Measurements from ENCODE around the gene HTR6. TPM values are rescaled to one million over a fixed set of nuclear protein-coding genes. Genes with fewer than 3 reads are reported as not detected.

Gene HTR6
- total RNA-seq, 1 experiment from 2014 or later: 0.14 TPM

Other genes starting within 250 kb of the HTR6 start
- gene CAPZB, start 179.3 kb upstream of the HTR6 start, total RNA-seq (2014; rRNA removed; shearing (Covaris generic)): 342 and 345 TPM in 2 replicates
- 15.8 and 26.2 TPM in 2 replicates for gene NBL1, start 20.6 kb upstream of the HTR6 start, total RNA-seq (2014; rRNA removed; shearing (Covaris generic))
- 10.1 and 12.6 TPM in 2 replicates for gene TMCO4, start 135.0 kb downstream of the HTR6 start, total RNA-seq (2014; rRNA removed; shearing (Covaris generic))
- not detected in 2 replicates for gene RNF186, start 150.4 kb downstream of the HTR6 start, total RNA-seq (2014; rRNA removed; shearing (Covaris generic))
- gene OTUD3, start 217.5 kb downstream of the HTR6 start, total RNA-seq (2014; rRNA removed; shearing (Covaris generic)): 4.4 and 8.8 TPM in 2 replicates